ENCODE data around the gene CELF4. TPM values are rescaled to one million over a fixed set of nuclear protein-coding genes. Genes with fewer than 3 reads are reported as not detected.

The CELF4 gene
- total RNA-seq, 1 experiment from 2014 or later: 0.40 TPM

DNA sequence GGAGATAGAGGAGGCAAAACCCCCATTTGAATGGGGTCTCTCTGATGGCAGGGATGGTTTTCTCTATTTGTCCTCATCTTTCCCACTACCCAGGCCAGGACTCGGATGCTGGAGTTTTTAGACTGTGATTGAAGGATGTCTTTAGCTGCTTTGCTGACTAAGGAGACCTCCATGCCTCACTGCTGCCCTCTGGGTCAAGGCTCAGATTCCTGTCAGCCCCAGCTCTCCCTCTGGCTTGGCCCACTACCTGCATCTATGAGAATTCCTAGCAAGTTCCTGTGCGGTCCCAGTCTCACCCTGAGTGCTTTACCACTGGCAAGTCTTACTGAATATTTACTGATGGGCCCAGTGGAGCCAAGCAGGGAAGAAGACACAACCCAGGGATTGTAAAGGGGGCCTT lies 184.0 kb downstream of the CELF4 start:
- Histone ChIP-seq H4K20me1 (ENCODE audit: low read length) (no peaks in the 10 kb centered on the region), H3K27ac (ENCODE audit: low read length) (no peak overlapping the region), H3K79me2 (ENCODE audit: low read length) (no peaks in the 10 kb centered on the region), H3K36me3 (ENCODE audit: low read depth, low read length) (no peaks in the 10 kb centered on the region), H2AFZ (ENCODE audit: low read length) (no peak overlapping the region), H3K27me3 (ENCODE audit: low read length) (no peaks in the 10 kb centered on the region), H3K9me2 (replicated peaks; ENCODE audit: low read length) (no peaks in the 10 kb centered on the region), H3K4me1 (ENCODE audit: insufficient read depth, low read length) (no peaks in the 10 kb centered on the region; the same call in 1 of the 2 replicates), H3F3A (ENCODE audit: low read length, unreplicated experiment) (no peaks in the 10 kb centered on the region), H3K9me3 (ENCODE audit: low read length) (no peaks in the 10 kb centered on the region), H3K9ac (ENCODE audit: low read length) (no peak overlapping the region), H3K4me2 (ENCODE audit: low read length) (no peak overlapping the region), H3K4me3 (ENCODE audit: low read length) (no peak overlapping the region)
- intact Hi-C loops (cut with micrococcal nuclease): loop anchor here (10.0 kb wide), 1 partner anchor 153 kb away; no protein-coding TSS in a partner anchor
- DNase-seq (no peak), ATAC-seq (no peak)
- CTCF ChIA-PET: no interaction called here
- POLR2A ChIA-PET (ENCODE audit: unreplicated experiment): no interaction called here
- no TSS peak for BruUV-seq (replicated peaks)
- no peak for TF ChIP-seq EZH2phosphoT487 (IDR thresholded peaks at IDR 0.05; ENCODE audit: borderline replicate concordance, low read length)
- TF ChIP-seq EZH2 (IDR thresholded peaks at IDR 0.05; ENCODE audit: low read length, unreplicated experiment): no peak
- no peak for TF ChIP-seq CTCF (conservative IDR thresholded peaks at IDR 0.05; ENCODE audit: low read depth, low read length)

GRCh38 chr18:37380546-37381110 lies 185.0 kb downstream of the CELF4 start:
- no peak for ATAC-seq
- BruUV-seq (replicated peaks): no TSS peak
- intact Hi-C loops (cut with micrococcal nuclease): loop anchor here (10.0 kb wide), 1 partner anchor 154 kb away; no protein-coding TSS in a partner anchor
- no peak overlapping the region for H3K4me2 ChIP-seq (ENCODE audit: low read length)
- no peaks in the 10 kb centered on the region for H3F3A ChIP-seq (ENCODE audit: low read length, unreplicated experiment)
- no peaks in the 10 kb centered on the region for H3K9me3 ChIP-seq (ENCODE audit: low read length)
- H3K27me3 ChIP-seq (ENCODE audit: low read length): no peaks in the 10 kb centered on the region
- no peaks in the 10 kb centered on the region for H3K9me2 ChIP-seq (replicated peaks; ENCODE audit: low read length)
- H2AFZ ChIP-seq (ENCODE audit: low read length): no peak overlapping the region
- H3K4me3 ChIP-seq (ENCODE audit: low read length): no peak overlapping the region
- no peaks in the 10 kb centered on the region for H3K36me3 ChIP-seq (ENCODE audit: low read depth, low read length)
- TF ChIP-seq CTCF (conservative IDR thresholded peaks at IDR 0.05; ENCODE audit: low read depth, low read length): no peak
- H3K9ac ChIP-seq (ENCODE audit: low read length): no peak overlapping the region
- ChIA-PET POLR2A (ENCODE audit: unreplicated experiment) (no interaction called here), CTCF (no interaction called here)
- no peaks in the 10 kb centered on the region for H4K20me1 ChIP-seq (ENCODE audit: low read length)
- no peaks in the 10 kb centered on the region; the same call in 1 of the 2 replicates for H3K4me1 ChIP-seq (ENCODE audit: insufficient read depth, low read length)
- H3K79me2 ChIP-seq (ENCODE audit: low read length): no peaks in the 10 kb centered on the region
- no peak overlapping the region for H3K27ac ChIP-seq (ENCODE audit: low read length)
- DNase-seq: no peak

DNA sequence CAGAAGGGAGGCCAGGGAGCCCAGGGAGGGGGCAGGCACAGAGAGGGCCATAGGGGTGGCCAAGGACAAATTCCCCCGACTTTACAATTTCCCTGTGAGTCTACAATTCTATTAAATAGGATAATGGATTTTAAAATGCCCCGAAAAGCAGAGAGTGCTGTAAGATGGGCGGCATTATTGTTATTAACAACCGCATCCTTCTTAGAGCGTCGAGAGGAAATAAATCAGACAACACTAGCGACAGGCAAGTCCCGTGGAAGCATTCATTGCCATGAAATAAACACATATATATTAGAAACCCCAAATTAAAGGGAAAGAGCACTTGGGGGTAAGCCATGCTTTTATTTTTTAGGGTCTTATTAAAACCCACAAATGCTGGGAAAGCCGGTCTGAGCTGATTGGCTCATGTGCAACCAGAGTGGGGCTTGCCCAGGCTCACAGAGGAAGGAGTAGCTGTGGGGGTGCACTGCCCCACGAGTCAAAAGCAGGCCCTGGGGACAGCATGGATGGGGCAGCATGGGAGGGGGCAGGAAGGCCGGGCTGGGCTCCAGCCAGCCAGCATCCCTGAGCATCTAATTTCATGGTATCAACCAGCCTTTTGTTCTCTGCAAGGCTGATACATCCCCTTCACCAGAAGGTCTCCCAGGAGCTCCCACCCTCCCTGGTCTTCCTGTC lies 187.1 kb downstream of the CELF4 start:
- no peaks in the 10 kb centered on the region for H3K36me3 ChIP-seq (ENCODE audit: low read depth, low read length)
- POLR2A ChIA-PET (ENCODE audit: unreplicated experiment): no interaction called here
- no peak for TF ChIP-seq EZH2 (IDR thresholded peaks at IDR 0.05; ENCODE audit: low read length, unreplicated experiment)
- no peak for TF ChIP-seq EZH2phosphoT487 (IDR thresholded peaks at IDR 0.05; ENCODE audit: borderline replicate concordance, low read length)
- TF ChIP-seq CTCF (conservative IDR thresholded peaks at IDR 0.05; ENCODE audit: low read depth, low read length): no peak
- H2AFZ ChIP-seq (ENCODE audit: low read length): no peak overlapping the region
- no peaks in the 10 kb centered on the region for H3K79me2 ChIP-seq (ENCODE audit: low read length)
- intact Hi-C loops (cut with micrococcal nuclease): no loop called here
- no peaks in the 10 kb centered on the region for H3K27me3 ChIP-seq (ENCODE audit: low read length)
- CTCF ChIA-PET: interaction anchor here (0.7 kb wide), 1 partner anchor 68 kb away, joined by 8 read pairs; no protein-coding TSS in a partner anchor
- DNase-seq (no peak), ATAC-seq (no peak)
- no peaks in the 10 kb centered on the region for H3F3A ChIP-seq (ENCODE audit: low read length, unreplicated experiment)
- H3K9ac ChIP-seq (ENCODE audit: low read length): no peak overlapping the region
- H3K4me1 ChIP-seq (ENCODE audit: insufficient read depth, low read length): no peaks in the 10 kb centered on the region
- H3K4me2 ChIP-seq (ENCODE audit: low read length): no peak overlapping the region
- no peaks in the 10 kb centered on the region for H3K9me2 ChIP-seq (replicated peaks; ENCODE audit: low read length)
- no peak overlapping the region for H3K27ac ChIP-seq (ENCODE audit: low read length)
- BruUV-seq (replicated peaks): no TSS peak
- H3K9me3 ChIP-seq (ENCODE audit: low read length): no peaks in the 10 kb centered on the region
- no peaks in the 10 kb centered on the region for H4K20me1 ChIP-seq (ENCODE audit: low read length)
- no peak overlapping the region for H3K4me3 ChIP-seq (ENCODE audit: low read length)

Measured in PC-3 (cell line).